GM12878 (cell line): Measurements from ENCODE around the gene RFFL. TPM values are rescaled to one million over a fixed set of nuclear protein-coding genes. Genes with fewer than 3 reads are reported as not detected.

Experiments used
- ATAC-seq: fragments of 200-7000 bp; cut with Tn5 transposase; 3 replicates; pipeline ENCODE4 v1.9.1; 2020; ENCODE audit warnings: mild to moderate bottlenecking, moderate library complexity
- BruUV-seq: library from RNA; stranded (reverse); fragments of 400-500 nt; replicated peaks from 2 replicates; lab custom pipeline; 2021; lab: Mats Ljungman, UMichigan
- CTCF ChIA-PET: fragments of 300-600 bp; sonication (Branson Sonifier 250); formaldehyde crosslinking; extraction: SDS; loops from one replicate; lab custom pipeline; 2021; ENCODE audit warnings: inconsistent platforms; lab: Yijun Ruan, JAX
- POLR2A ChIA-PET: fragments of 350-600 bp; formaldehyde crosslinking; extraction: SDS; loops from one replicate; lab custom pipeline; 2021; ENCODE audit warnings: inconsistent platforms; lab: Charles Lee
- RAD21 ChIA-PET: fragments of 300-600 bp; sonication (Branson Sonifier 250); formaldehyde crosslinking; loops from one replicate; lab custom pipeline; 2023; ENCODE audit warnings: antibody characterized with exemption; ENCODE audit not compliant: unreplicated experiment; lab: Charles Lee
- SMC1A ChIA-PET: fragments of 300-600 bp; sonication (Branson Sonifier 250); formaldehyde crosslinking; loops from one replicate; lab custom pipeline; 2023; ENCODE audit not compliant: unreplicated experiment, uncharacterized antibody; lab: Charles Lee
- DNase-seq: peaks from one replicate; pipeline ENCODE4 v3.0.0-alpha.2; 2011; ENCODE audit warnings: low read depth, low spot score
- FAIRE-seq: peaks from 3 replicates; lab custom pipeline; 2011; peaks lifted over from hg19 to GRCh38; lab: Jason Lieb, UNC
- H2AFZ ChIP-seq: 2 replicates; pipeline ENCODE4 v1.6.0; 2011; ENCODE audit warnings: low read depth, low read length, control low read depth; ENCODE audit not compliant: control insufficient read depth
- H3K27ac ChIP-seq: 2 replicates; pipeline ENCODE4 v1.5.1; 2011; ENCODE audit warnings: control low read depth; ENCODE audit not compliant: control insufficient read depth, insufficient read depth
- H3K27me3 ChIP-seq, 2 experiments: replicated peaks in 1 of 2; 2 replicates each; pipeline versions ENCODE4 v1.6.0 to v1.6.1; 2011; ENCODE audit warnings: low read length in 1 of 2; ENCODE audit not compliant: control insufficient read depth in 2 of 2, insufficient read depth in 2 of 2
- H3K36me3 ChIP-seq, 2 experiments: 2 replicates each; pipeline ENCODE4 v1.5.1; 2011; ENCODE audit warnings: low read length in 1 of 2; ENCODE audit not compliant: control insufficient read depth in 2 of 2, insufficient read depth in 2 of 2
- H3K4me1 ChIP-seq: 2 replicates; pipeline ENCODE4 v1.6.1; 2011; ENCODE audit warnings: mild to moderate bottlenecking, low read length, moderate library complexity, mixed read lengths; ENCODE audit not compliant: control insufficient read depth, insufficient read depth
- H3K4me2 ChIP-seq: 2 replicates; pipeline ENCODE4 v1.6.0; 2011; ENCODE audit warnings: control low read depth; ENCODE audit not compliant: control insufficient read depth, insufficient read depth
- H3K4me3 ChIP-seq: fragments of 200-600 bp; sonication (generic); 2 replicates; pipeline ENCODE4 v1.5.1; 2016
- H3K79me2 ChIP-seq: 2 replicates; pipeline ENCODE4 v1.6.0; 2011; ENCODE audit warnings: low read length; ENCODE audit not compliant: control insufficient read depth, insufficient read depth
- H3K9ac ChIP-seq: 2 replicates; pipeline ENCODE4 v1.8.0; 2011; ENCODE audit warnings: low read length, control low read depth, mixed read lengths; ENCODE audit not compliant: control insufficient read depth, insufficient read depth
- H3K9me3 ChIP-seq: replicated peaks from 3 replicates; pipeline ENCODE4 v1.5.1; 2011; ENCODE audit warnings: mild to moderate bottlenecking, low read length; ENCODE audit not compliant: control insufficient read depth, insufficient read depth
- H4K20me1 ChIP-seq: 2 replicates; pipeline ENCODE4 v1.6.0; 2011; ENCODE audit not compliant: control insufficient read depth, insufficient read depth
- CBX5 ChIP-seq: sonication (generic); IDR thresholded peaks from 2 replicates; pipeline ENCODE4 v1.6.1; 2016; ENCODE audit warnings: low read depth, moderate library complexity, mild to moderate bottlenecking, inconsistent platforms
- E4F1 ChIP-seq: fragments of 450-650 bp; IDR thresholded peaks from 2 replicates; pipeline ENCODE4 v1.6.1; 2018; ENCODE audit warnings: borderline replicate concordance, mild to moderate bottlenecking; ENCODE audit not compliant: partially characterized antibody
- EZH2 ChIP-seq: IDR thresholded peaks from 2 replicates; pipeline ENCODE4 v1.6.1; 2012; ENCODE audit warnings: low read depth, mild to moderate bottlenecking, control low read depth, inconsistent platforms, low read length, borderline replicate concordance; ENCODE audit not compliant: control insufficient read depth
- KDM1A ChIP-seq: fragments of 200-600 bp; sonication (generic); IDR thresholded peaks from 2 replicates; pipeline ENCODE4 v1.6.1; 2016; ENCODE audit warnings: borderline replicate concordance
- KLF5 ChIP-seq: fragments of 450-650 bp; IDR thresholded peaks from 2 replicates; pipeline ENCODE4 v1.6.1; 2014; ENCODE audit warnings: mild to moderate bottlenecking; ENCODE audit not compliant: partially characterized antibody
- LARP7 ChIP-seq: fragments of 450-650 bp; IDR thresholded peaks from 2 replicates; pipeline ENCODE4 v1.6.1; 2017; ENCODE audit warnings: mild to moderate bottlenecking
- MEF2A ChIP-seq: IDR thresholded peaks from 2 replicates; pipeline ENCODE4 v1.6.1; 2011; ENCODE audit warnings: low read depth, mild to moderate bottlenecking, low read length, moderate library complexity; ENCODE audit not compliant: insufficient read depth
- MEF2B ChIP-seq: fragments of 450-650 bp; IDR thresholded peaks from 2 replicates; pipeline ENCODE4 v1.6.1; 2018; ENCODE audit warnings: mild to moderate bottlenecking, moderate library complexity; ENCODE audit not compliant: partially characterized antibody, poor library complexity, severe bottlenecking
- NFYA ChIP-seq: IDR thresholded peaks from 2 replicates; pipeline ENCODE4 v1.6.1; 2011; ENCODE audit warnings: low read depth, mild to moderate bottlenecking, low read length, improper control_type of control experiment, borderline replicate concordance
- USF1 ChIP-seq: IDR thresholded peaks from 2 replicates; pipeline ENCODE4 v1.6.1; 2011; ENCODE audit warnings: borderline replicate concordance, low read depth, mild to moderate bottlenecking, moderate library complexity, mixed read lengths, low read length; ENCODE audit not compliant: insufficient read depth; ENCODE audit errors: extremely low read length
- YY1 ChIP-seq: IDR thresholded peaks from 2 replicates; pipeline ENCODE4 v1.6.1; 2011; ENCODE audit warnings: low read depth, mild to moderate bottlenecking, low read length
- ZBTB4 ChIP-seq: fragments of 450-650 bp; formaldehyde crosslinking; IDR thresholded peaks from 2 replicates; pipeline ENCODE4 v1.4.0; 2022; ENCODE audit warnings: mild to moderate bottlenecking, moderate library complexity
- ZSCAN29 ChIP-seq: fragments of 450-650 bp; IDR thresholded peaks from 2 replicates; pipeline ENCODE4 v1.6.1; 2017; ENCODE audit warnings: mild to moderate bottlenecking, moderate library complexity
- WGBS: methylation state at CpG from one replicate; pipeline ENCODE4 v1.1.6; 2016; ENCODE audit warnings: low lambda C conversion rate; ENCODE audit not compliant: insufficient replicate concordance, insufficient coverage; ENCODE audit errors: missing lambda C conversion rate; 5-methylcytosine and 5-hydroxymethylcytosine counted together
- in situ Hi-C: fragments of 300-500 bp; cut with MboI; formaldehyde crosslinking; loops from 9 replicates; pipeline ENCODE4 v1.14.3; 2018; ENCODE audit warnings: mixed read lengths
- intact Hi-C: fragments of 100-400 bp; cut with micrococcal nuclease; formaldehyde crosslinking; loops from one replicate; pipeline ENCODE4 v1.14.2; 2022; ENCODE audit not compliant: unreplicated experiment
- polyA plus RNA-seq, 11 experiments: library from polyadenylated mRNA; depleted of rRNA in 4 of 11; unstranded in 6 of 11; stranded (reverse) in 5 of 11; fragments of >200 nt; fragmentation: Nextera tagmentation in 4 of 11; fragmentation: Illumina TruSeq in 1 of 11; extraction: Ambion mirVana in 4 of 11; extraction: Trizol in 1 of 11; gene quantifications; 1 replicate in 1 of 11; 2 replicates in 10 of 11; pipeline versions ENCODE4 v1.2.1 to v1.2.3, GENCODE V29; 2011 to 2016; ENCODE audit warnings: inconsistent platforms in 2 of 11, missing spikeins in 2 of 11, low read depth in 1 of 11
- total RNA-seq, 4 experiments: library from RNA; depleted of rRNA in 3 of 4; stranded (reverse); fragments of >200 nt in 3 of 4; fragmentation: Illumina TruSeq in 1 of 4; extraction: Trizol in 1 of 4; gene quantifications; 2 replicates each; pipeline versions ENCODE4 v1.2.1 to v1.2.3, GENCODE V29; 2013 to 2021
- TF ChIP-seq, protein P1 (sequence below): fragments of 450-650 bp; IDR thresholded peaks from 2 replicates; pipeline ENCODE4 v1.6.1; 2014; ENCODE audit warnings: mild to moderate bottlenecking

The RFFL gene
- total and polyA plus RNA-seq, 10 of the 15 experiments (the other 5 are each of a cell fraction or from before 2014, with no cell fraction given) = 4.7 to 56.1 (median 26.9) TPM

- Histone ChIP-seq H4K20me1 (no peaks in the 10 kb centered on the region), H3K4me3 (no peak overlapping the region), H3K4me1 (peaks cover 46% of the 10 kb centered on the region), H3K4me2 (no peak overlapping the region), H3K79me2 (peaks cover 43% of the 10 kb centered on the region), H3K27ac (no peak overlapping the region), H2AFZ (no peak overlapping the region), H3K9me3 (no peaks in the 10 kb centered on the region), H3K27me3 (no peaks in the 10 kb centered on the region), H3K36me3 (peaks cover 0 to 1% of the 10 kb centered on the region in 2 experiments; a peak in 1 of 4 replicates), H3K9ac (no peak overlapping the region)
- no peak for ATAC-seq
- BruUV-seq = no TSS peak
- no peak for FAIRE-seq
- intact Hi-C loops (no loop called here), in situ Hi-C loops (no loop called here)
- RAD21 ChIA-PET = interaction anchor here (1.7 to 6.9 kb wide), 3 partner anchors 16 to 71 kb away, joined by 5 to 73 read pairs (median 11); partner anchors contain the start of genes RAD51D and RFFL
- POLR2A ChIA-PET = interaction anchor here (0.6 to 2.2 kb wide), 6 partner anchors 14 to 34 kb away, joined by 3 to 9 read pairs (median 4); partner anchors contain the start of gene RFFL
- SMC1A ChIA-PET = interaction anchor here (1.2 to 12.0 kb wide), 4 partner anchors 16 to 666 kb away, joined by 3 to 221 read pairs (median 49); partner anchors contain the start of gene RFFL
- no peak for DNase-seq
- 98% methylated on average over 3 of the region's 3 CpGs for WGBS
- CTCF ChIA-PET = interaction anchor here (0.7 kb wide), 1 partner anchor 39 kb away, joined by 3 read pairs; no protein-coding TSS in a partner anchor
- no peak for TF ChIP-seq CBX5
- TF ChIP-seq KLF5 = no peak
- TF ChIP-seq EZH2 = no peak
- TF ChIP-seq YY1 = no peak
- TF ChIP-seq MEF2B = no peak
- TF ChIP-seq USF1 = no peak
- TF ChIP-seq E4F1 = no peak
- no peak for TF ChIP-seq ZBTB4
- TF ChIP-seq, protein P1, sequence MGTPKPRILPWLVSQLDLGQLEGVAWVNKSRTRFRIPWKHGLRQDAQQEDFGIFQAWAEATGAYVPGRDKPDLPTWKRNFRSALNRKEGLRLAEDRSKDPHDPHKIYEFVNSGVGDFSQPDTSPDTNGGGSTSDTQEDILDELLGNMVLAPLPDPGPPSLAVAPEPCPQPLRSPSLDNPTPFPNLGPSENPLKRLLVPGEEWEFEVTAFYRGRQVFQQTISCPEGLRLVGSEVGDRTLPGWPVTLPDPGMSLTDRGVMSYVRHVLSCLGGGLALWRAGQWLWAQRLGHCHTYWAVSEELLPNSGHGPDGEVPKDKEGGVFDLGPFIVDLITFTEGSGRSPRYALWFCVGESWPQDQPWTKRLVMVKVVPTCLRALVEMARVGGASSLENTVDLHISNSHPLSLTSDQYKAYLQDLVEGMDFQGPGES = no peak
- TF ChIP-seq ZSCAN29 = no peak
- TF ChIP-seq NFYA = no peak
- TF ChIP-seq MEF2A = no peak
- no peak for TF ChIP-seq KDM1A
- no peak for TF ChIP-seq LARP7
Measured at GRCh38 chr17:35048685-35049379, 14.7 kb downstream of the RFFL start.
